GM18517 (cell line): ENCODE results near the gene NOTUM.
A peak's percentile ranks its signal among the peaks of the same experiment; 100 is the strongest.

Experiments used
- ATAC-seq: cut with Tn5 transposase; IDR thresholded peaks from one replicate; pipeline ENCODE4 v1.9.1; 2021; ENCODE audit warnings: mild to moderate bottlenecking, moderate library complexity; ENCODE audit not compliant: unreplicated experiment

Gene NOTUM

DNA sequence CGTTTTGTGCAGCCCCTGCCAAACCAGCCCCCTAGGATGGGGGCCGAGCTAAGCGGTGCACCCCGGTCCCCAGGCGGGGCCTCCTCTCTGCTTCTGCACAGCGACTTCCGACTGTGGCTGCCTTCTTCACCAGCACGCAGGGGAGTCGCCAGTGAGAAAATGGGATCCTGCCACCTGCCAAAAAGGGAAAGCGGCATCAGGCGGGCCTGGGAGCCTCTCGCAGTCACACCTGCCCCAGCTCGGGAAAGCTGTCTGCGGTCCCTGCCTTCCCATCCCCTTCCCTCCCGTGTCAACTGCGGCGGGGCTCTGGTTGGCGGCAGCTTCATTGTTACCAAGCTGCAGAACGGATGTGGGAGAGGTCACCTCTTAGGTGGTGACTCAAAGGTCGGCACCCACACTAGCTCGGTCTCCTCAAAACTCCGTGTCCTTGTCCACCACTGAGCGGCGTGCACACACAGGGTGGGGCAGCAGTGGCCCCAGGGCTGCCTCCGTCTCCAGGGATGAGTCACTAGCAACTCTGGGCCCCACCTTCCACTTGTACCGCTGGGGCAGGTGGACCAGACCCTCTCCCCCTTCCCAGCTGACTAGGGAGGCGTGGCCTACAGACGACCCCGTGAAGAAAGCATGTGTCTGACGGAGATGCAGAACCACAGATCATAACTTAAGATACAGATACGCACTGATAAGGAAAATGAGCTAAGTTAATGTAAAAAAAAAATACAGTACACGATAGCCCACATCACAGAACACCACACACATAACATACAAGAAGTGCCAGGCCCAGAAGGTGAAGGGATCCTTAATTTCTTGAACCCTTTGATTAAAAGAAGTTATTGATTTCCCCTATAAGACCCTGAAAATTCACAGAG, 48.3 kb downstream of the NOTUM start:
- no peak for ATAC-seq

DNA sequence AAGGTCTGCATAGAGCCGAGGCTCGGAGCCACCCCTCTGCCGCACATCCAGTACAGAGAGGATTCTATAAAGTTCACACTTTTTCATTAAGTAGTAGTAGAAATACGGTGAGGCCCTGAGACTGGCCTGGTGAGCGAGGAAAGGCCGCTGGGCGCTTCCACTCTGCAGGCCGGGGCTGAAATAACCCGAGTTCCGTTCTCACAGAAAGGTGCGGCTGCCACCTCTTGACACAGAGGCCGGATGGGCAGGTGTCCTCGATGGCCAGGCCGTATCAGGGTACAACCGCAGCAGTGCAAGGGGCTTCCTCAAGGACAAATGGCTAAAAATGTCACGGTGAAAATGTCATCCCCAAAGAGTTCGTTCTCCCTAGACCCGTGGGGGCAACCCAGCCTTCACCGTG, 49.0 kb downstream of the NOTUM start:
- no peak for ATAC-seq

DNA sequence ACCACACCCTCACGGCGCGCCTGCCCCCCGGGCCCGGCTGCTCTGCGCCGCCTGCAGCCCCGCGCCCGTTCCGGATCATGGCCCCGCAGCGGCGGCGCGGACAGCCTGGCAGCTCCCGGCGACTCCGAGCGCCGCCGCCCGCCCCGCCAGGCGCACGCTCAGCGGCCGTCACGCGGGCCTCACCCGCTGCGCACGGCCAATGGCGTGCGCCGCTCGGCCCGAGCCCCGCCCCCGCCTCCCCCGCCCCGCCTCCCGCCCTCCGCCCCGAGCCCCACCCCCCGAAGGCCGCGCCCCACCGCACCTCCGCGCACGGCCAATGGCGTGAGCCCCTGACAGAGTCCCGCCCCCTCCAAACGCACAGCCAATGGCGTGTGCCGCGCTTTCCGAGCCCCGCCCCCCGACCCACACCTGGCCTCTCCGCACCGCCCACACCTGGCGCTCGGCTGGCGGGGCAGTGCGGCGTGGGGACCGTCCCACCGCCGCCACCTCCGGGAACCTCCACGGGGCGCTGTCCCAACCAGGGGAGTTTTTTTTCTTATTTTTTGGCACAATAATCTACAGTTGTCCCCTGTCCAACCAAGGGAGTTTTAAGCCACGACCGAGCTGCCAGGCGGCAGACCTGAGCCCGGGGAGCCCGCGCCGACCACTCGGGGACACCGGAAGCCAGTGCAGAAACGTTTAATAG, 49.6 kb downstream of the NOTUM start, which contains the start of gene PCYT2:
Gene PCYT2, minus strand, starts transcription at position 123 of the 685 bp plus-strand sequence. Its CDS starts 44 bp downstream, at position 79.
- ATAC-seq: peak; percentile 43

DNA sequence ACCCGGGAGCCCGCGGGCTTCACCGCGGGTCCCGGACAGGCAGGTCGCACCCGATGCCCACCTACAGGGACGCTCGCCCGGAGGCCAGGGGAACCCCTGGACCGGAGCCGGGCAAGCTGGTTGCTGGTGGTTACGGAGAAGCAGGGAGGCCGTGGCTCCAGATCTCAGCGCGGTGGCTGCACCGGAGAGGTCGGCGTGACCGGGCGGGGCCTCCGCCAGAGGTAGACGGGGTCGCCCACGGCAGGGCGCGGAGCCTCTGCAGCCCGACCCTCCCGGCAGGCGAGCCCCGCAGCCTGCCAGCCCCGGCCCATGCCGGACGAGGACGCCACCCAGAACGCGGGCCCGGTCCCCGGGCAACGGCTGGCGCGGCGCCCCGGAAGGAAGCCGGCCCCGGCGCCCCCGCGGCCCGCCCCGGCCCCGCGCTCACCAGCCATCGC, 50.1 kb downstream of the NOTUM start:
- peak; percentile 38 for ATAC-seq

DNA sequence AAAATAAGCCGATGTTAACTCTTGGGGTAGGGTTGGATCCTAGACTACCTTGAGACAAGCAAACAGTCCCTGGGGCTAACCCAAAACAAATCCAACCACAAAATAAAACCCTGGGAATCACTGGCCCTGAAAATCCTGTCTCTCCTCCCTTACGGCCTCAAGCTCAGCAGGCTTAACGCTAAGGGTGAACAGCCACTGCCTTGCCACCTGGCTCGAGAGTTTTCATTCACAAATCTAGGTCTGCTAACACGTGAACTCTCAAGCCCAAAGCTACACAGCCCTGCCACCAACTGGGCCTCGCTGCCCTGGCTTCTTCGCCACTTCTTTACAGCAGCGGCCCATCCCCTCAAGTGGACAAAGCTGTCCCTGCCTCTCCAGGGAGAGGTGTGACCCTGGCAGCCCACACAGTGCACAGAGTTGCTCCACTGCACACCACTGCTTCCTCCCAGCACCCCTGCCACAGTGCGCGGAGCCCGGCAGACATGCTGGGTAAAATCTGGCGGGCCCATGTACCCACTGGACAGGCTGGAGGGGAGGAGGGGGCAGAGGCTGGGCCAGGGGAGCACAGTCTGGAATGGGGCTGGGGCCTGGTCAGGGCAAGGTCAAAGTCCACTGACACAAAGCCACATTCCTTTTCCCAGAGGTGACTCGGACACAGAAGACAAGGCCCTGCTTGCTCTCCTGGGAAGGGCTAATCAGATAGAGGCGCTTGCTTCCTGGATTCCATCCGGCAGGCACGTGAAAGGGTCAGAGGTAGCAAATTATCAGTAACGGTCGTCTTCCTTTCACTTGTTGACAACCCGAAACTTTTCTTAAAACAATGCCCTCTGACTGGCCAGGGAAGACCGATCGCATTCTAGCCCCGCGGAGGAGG, 50.8 kb downstream of the NOTUM start:
- no peak for ATAC-seq

DNA sequence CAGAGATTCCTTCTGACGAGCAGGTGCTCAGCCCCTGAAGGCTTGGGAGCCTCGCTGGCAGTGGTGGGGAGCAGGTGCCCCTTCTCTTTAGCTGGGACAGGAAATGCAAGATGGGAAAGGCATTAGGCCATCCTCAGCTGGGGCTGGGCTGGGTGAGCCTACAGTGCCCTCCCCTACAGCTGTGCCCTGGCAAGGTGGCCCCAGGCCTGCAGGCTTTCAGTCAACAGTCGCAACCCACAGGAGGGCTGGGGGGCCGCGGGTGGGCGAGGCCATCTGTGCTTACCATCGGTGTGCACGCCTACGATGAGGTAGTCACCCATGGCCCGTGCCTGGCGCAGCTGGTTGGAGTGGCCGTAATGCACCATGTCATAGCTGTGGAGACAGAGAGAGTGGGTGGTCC, 51.8 kb downstream of the NOTUM start:
- no peak for ATAC-seq

DNA sequence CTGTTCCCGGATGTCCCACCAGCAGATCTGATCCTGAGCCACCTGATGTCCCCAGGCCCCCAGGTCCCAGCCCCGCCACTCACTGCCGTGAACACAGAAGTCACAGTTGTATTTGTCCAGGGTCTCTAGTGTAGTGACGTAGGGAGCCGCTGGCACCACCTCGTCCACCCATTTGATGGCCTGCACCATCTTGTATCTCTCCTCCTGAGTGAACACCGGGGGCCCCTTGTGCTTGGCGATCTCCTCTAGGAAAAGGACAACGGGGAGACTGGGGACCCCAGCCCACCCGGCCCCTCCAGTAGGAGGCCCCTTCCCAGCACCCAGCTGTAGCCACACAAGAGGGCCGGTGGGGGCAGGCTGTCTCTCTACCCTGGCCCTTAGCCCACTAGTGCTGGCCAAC, 52.2 kb downstream of the NOTUM start:
- ATAC-seq: no peak

DNA sequence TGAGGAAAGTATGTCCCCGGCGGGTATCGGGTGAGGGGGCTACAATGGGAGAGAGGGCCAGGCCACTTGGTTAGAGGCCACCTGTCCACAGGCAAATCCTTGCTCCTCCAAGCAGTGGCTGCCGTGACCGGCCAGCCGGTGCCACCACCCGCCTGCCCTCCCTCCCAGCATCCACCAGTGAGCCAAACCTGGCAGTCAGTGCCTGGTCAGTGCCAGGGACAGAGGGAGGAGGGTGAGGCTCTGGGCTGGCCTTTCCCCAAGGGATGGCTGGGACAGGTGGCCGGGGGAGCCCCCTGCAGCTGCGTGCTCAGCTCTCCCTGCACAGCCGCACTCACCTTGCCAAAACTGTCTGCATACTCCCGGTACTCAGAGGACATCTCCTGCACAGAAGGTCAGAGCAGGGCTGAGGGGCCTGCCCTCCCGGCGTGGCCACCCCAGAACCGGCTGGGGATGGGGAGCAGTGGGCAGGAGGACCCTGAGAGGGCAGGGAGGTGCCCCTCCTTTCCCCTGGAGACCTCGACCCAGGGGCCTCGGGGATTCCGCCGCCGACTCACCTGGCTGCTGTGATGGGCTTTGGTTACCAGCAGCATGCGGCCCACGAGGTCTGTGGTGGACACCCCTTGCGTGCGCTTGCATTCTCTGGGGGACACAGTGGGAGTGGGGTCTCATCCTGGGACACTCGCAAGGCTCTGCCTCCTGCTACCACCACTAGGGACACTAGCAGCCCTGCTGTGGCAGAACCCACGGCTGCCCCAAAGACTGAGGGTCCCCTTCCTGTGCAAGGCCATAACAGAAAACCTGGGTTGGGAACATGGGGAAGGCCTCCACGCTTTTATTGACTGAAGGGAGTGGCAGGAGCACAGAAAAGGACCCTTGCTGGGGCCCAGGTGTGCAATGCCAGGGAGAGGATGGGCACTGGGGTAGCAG, 53.5 kb downstream of the NOTUM start:
- ATAC-seq: no peak

DNA sequence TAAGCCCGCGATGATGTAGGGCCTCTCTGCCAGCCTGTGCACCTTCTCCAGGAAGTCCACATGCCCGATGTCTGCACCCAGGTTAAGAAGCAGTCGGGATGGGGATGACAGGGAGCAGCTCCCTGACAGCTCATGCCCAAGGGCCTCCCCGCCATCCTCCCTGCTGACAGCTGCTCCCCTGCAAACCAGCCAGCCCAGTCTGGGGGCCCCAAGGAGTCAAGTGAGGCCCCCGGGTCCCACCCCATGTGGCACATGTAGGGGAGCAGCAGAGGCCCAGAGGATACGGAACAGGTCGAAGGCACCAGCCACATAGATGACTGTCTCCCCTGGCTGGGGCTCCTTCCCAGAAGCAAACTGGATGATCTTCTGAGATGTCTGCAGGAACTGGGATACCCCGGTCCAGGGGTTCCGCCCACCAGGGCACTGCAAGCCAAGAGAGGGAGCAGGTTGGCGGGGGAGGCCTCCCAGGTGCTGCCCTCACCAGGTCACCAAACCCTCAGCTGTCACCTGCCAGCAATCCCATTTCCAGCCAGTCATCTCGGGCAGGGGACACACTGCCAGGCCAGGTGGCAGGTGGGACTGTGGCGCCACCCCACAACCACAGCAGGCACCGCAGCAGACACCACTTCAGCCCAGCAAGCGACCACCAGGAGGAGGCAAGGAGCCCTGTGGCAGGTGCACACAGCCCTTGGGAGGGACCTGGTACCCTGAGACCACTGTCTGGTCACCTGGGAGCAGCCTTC, 54.3 kb downstream of the NOTUM start:
- no peak for ATAC-seq

DNA sequence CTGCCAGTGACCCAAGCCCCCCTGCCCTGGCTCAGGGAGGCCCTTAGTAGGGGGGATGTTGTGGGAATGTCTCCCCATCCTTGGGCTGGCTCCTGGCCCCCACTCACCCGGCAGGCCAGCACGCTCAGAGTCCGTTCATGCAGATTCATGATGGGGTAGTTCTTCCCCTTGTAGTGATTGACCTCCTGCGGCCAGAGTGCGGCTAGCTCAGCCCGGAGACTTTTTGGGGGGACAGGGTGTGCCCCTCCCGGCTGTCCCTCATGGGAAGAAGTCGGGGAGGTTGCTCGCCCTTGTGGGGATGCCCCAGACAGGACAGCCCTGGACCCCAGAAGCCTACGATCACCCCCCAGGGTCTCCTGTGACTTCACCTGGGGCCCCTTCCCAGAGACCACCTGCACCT, 55.0 kb downstream of the NOTUM start:
- ATAC-seq: no peak

DNA sequence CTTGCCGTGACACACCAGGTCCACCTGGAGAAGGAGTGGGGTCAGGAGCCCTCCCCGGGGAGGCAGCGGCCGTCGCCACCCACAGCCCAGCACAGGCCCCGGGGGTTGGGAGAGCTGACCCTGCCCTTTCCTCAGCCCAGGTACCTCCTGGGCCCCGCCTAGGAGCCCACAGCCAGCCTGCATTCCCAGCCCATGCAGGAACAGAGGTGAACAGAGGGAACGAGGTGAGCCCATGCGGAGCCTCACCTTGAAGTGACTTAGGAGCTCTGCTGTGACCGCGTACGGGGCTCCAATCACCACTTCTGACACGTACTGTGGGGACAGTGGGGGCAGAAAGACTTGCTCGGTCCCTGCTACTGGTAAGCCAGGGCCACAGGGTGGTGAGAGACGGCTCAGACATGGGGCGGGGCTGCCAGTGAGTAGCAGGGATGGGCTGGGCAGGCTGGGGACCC, 55.5 kb downstream of the NOTUM start:
- ATAC-seq: no peak

DNA sequence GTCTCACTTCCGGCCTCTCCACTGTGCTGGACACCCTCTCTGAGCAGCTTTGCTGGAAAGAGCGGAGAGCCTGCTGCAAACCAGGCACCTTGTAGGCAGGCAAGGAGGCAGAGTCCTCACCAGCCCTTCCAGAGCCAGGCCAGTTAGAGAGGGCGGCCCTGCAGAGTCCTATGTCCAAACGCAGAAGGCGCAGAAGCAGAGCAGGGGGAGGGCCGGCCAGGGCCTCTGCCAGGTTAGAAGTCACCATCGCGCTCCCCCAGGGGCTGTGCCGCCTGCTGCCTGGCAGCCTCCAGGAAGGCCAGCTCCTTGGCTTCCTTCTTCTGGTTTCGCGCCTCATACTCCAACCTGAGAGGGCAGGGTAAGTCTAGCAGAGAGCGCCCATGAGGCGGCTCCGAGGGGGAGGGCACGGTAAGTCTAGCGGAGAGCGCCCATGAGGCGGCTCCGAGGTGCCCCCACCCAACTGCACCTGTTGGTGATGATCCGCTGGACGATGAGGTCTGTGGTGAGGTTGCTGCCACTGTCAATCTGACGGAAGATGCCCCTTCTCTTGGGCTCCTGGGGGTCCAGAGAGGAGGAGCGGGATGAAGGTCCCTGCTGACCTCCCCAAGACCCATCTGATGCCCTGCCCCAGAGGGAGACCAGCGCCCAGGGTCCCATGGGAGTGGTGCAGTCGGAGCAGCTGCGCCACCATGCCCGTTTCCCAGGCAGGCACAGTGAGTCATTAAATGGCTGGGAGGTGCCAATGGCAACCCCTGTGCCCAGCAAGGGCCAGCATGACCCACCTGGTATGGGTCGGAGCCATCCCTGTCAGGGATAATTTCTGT, 56.2 kb downstream of the NOTUM start:
- no peak for ATAC-seq

DNA sequence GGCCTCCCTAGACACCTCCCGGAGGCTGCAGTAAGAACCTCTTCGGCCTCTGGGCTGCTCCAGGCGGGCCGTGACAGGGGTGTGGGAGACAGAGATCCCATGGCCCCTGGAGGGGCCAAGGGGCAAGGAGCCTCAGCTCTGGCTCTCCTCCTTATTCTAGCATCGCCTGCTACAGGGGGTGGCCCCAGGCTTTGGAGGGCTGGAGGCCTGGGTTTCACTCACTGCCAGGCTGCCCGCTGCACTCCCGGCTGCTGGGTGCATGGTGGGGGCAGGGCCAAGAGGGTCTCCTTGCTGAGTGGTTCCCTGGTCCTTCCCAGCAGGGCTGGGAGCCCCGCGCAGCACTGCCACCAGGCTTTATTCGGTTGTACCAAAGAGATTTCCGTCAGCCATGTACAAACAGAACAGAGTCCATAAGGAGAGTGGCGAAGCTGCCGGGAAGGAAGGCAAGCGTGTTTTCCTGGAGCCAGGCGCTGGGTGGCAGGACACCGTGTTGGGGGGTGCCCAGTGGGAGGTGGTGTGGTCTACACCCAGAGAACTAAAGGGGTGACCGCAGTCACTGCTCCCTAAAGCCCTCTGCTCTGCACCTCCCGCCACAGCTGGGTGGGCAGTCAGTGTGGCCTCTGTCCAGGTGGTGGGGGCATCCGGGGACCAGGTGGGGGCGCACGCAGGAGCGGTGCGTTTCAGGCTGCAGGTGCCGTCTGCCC, 56.9 kb downstream of the NOTUM start:
- ATAC-seq: no peak

DNA sequence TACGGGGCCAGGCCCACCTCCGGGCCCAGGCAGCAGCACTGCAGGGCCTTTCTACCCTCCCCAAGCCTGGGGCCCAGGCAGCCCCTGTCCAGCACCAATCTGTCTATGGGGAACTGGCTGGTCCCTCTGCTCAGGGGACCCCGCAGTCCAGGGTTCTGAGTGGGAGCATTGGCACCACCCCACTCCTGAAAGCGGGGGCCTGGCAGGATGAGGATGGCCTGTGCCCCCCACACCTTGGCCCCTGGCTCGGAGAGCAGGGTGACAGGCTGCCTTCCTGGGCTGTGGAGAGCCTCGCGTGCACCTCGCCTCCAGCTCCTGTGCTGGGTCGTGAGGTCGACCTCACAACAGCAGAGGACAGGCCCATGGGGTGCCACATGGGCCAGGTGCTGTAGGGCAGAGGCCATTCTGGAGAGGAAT, 57.6 kb downstream of the NOTUM start:
- no peak for ATAC-seq

DNA sequence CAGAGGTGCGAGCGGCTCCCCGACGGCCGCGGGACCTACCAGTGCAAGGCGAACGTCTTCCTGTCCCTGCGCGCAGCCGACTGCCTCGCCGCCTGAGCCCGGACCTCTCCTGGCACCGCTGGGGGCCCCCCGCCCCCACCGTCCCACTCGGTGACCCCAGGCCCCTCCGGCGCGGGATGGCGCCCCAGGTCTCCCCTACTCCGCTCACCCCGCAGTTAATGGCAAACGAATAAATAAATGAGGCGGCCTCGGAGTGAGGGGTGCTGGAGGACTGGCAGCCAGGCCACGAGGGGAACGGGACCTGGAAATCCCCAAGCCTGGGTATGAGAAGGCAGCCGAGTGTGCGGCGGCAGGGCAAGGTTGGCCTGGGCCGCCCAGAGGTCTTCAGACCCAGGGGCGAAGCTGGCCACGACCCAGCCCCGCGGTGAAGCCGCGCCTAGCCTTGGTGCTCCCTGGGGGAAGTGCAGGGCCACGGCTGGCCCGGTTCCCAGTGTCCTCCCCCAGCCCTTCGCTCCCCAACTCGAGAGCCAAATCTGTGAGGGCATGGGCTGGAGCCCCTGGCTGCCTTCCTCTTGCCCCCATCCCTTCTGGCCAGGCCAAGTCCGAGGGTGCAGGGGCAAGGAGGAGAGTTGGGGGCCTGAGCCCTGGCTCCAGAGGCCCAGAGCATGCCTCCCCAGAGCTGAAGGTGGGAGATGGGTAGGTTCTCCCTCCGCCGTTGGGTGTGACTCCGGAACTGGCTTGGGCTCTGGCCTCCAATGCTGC, 58.2 kb downstream of the NOTUM start:
- no peak for ATAC-seq
